Fibroblast of lung (primary cell): ENCODE measurements around the gene PSAT1.

ENCODE experiments used
- CTCF ChIP-seq, 2 donors: IDR thresholded peaks in 1 of 2; conservative IDR thresholded peaks in 1 of 2; 1 replicate in 1 of 2; 2 replicates in 1 of 2; pipeline ENCODE4 v1.5.1; 2011 to 2012; ENCODE audit warnings: low read length in 2 of 2, control low read depth in 1 of 2, inconsistent platforms in 1 of 2, low read depth in 1 of 2, mild to moderate bottlenecking in 1 of 2
- EZH2 ChIP-seq: IDR thresholded peaks from 2 replicates; pipeline ENCODE4 v1.5.1; 2012; ENCODE audit warnings: low read length, control low read depth, mild to moderate bottlenecking; ENCODE audit errors: missing control alignments

GRCh38 chr9:78332381-78332780 lies 35.5 kb downstream of the PSAT1 start:
- TF ChIP-seq CTCF (conservative IDR thresholded peaks at IDR 0.05 in 1 of 2, IDR thresholded peaks at IDR 0.05 in 1 of 2; ENCODE audit: low read depth in 1 of 2, low read length in 2 of 2) (no peak), EZH2 (no peak)
